A549 (cell line): ENCODE measurements around the gene MAML3.

ENCODE experiments used
- FOSB ChIP-seq: fragments of 250-450 bp; sonication (Bioruptor Pico); IDR thresholded peaks from 2 replicates; pipeline ENCODE4 v1.5.0; 2020; ENCODE audit warnings: mild to moderate bottlenecking, moderate library complexity
- KDM1A ChIP-seq: fragments of 200-600 bp; sonication (generic); IDR thresholded peaks from 2 replicates; pipeline ENCODE4 v1.6.1; 2016; ENCODE audit warnings: low read depth, mild to moderate bottlenecking

DNA sequence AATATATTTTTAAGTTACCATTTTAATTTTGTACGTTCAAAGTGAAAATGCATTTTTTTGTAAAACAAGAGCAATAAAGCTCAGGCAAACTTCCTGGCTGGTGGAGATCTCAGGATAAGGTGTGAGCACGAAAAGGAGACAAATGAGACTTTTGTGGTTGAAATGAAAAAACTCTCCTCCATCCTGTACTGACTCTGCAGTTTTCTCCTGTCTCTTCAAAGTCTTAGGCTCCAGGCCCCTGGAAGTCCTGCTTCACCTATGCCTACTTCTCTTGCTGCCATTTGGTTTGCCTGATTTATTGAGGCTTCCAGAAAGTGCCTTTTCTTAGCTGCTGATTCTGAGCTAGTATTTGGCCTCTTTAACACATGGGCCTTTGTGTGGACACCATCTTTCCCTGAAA is 77.7 kb downstream of the MAML3 start:
- TF ChIP-seq KDM1A (no peak), FOSB (CRISPR knock-in tag) (no peak)
